Stimulated activated CD8-positive, alpha-beta memory T cell treated with anti-CD3 and anti-CD28 coated beads, Interleukin-4, amount 100 ng/mL, for 48 hours (primary cell): ENCODE measurements around the gene SHTN1.

Experiments used
- DNase-seq: peaks from one replicate; pipeline ENCODE4 v3.0.0-alpha.2; 2020

SHTN1 gene

DNA sequence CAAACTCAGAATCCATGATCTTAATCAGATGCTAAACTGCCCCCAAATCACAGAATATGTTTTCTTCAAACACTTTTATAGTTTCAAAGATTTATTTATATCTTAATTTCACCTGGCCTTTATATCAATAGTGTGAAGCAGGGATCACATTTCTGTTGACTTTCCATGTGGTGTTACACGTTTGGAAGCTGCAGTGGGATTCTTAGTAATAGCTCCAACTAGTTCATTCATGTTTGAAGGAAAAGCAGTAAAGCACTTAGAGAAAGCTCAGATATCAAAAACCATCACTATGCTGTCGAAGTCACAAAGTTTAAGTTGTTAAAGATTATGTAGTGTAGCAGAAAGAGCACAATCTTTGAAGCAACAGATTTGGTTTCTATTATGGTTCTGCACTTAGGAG lies 138.9 kb downstream of the SHTN1 start:
- no peak for DNase-seq

DNA sequence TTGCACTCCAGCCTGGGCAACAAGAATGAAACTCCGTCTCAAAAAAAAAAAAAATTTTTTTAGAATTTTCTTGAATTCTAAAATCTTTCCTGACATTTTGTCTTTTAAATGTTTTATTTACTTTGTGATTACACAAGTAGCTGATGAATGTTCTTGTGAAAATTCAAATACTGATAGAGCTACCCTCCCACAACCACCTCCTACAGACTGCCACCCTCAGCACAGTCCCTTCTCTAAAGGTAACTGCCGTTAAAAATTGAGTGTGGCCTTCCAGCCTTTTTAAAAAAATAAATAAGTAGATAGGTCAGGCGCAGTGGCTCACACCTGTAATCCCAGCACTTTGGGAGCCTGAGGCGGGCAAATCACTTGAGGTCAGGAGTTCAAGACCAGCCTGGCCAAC lies 140.6 kb downstream of the SHTN1 start:
- DNase-seq = no peak

DNA sequence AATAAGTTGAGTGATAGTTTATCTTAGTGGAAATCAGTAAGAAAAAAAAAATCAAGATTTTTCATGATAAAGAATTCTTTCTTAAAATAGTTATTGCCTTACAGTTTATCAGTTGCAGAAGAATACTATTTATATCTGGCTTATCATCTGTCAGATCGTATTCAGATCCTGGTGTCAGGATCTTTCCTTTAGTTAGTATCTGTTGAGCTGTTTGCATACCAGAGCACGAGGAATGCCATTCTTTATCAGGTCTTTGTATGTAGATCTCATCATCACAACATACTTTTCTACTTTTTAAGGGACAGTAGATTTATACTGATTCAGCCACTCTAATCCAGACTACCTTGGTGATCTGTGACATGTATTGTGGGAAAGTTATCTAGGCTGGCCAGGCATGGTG lies 143.2 kb downstream of the SHTN1 start:
- no peak for DNase-seq

DNA sequence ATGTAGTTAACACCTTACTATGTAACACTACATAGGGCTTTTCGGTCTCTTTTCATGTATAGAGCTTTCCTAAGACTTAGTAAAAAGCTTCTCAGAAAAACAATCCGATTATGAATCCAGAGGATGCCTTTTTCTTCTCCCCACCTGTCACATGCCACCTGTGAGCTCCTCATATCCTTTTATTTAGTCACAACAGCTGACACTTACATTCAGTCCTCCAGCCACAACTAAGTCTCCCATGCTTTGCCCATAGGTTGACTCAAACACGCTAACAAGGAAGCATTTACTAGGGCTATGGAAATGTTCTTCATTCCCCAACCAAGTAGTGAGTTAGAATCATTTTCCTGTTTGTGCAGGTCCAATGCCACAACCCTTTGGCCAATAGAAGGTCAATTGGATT lies 147.8 kb downstream of the SHTN1 start:
- no peak for DNase-seq

DNA sequence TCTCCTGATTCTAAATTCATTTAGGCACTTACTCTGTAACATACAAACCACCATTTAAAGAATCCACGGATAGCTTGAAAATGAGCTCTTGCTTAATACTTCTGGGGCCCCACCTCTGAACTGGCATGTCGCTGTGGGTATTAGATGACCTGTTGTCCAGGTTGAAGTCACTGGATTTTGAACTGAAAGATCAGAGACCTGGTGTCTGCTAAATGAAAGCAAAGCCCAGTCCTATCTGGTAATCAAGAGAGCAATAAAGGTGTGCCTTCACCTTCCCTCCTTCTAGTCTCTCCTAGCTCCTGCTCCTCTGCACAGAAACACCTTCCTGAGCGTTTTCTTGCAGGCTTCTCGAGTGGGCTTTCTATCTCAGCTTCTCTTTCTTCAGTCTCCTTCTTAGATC lies 151.3 kb downstream of the SHTN1 start:
- DNase-seq = no peak

DNA sequence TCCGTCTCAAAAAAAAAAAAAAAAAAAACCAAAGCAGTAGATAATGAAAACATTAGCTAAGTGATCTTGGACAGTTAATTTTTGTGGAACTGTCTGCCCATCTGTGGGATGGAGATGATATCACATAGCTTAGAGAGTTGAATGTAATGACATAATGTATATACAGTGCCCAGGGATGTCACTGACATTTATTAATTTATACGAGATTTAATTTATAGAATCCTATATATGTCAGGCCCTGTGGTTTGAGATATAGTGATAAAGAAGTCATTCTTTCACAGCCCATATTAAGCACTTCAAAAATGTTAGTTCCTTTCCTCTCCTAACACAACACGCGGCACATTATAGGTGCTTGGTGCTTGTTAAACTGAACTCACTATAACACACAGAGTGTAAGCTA lies 151.7 kb downstream of the SHTN1 start:
- DNase-seq = no peak

DNA sequence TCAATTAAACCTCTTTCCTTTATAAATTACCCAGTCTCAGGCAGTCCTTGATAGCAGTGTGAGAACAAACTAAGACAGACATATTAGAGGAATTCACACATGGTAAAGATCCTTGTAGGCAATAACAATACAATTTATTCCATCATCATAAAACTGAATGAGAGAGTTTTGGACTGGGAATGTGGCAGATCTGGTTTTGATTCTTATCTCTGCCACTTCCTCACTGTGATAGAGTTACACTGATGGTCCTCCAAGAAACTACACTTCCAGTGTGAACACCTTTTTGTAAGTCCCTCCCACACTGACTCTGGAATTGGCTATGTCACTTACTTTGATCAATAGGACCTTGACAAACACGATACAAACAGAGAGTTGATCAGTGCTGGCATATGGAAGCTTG lies 152.7 kb downstream of the SHTN1 start:
- DNase-seq = no peak

DNA sequence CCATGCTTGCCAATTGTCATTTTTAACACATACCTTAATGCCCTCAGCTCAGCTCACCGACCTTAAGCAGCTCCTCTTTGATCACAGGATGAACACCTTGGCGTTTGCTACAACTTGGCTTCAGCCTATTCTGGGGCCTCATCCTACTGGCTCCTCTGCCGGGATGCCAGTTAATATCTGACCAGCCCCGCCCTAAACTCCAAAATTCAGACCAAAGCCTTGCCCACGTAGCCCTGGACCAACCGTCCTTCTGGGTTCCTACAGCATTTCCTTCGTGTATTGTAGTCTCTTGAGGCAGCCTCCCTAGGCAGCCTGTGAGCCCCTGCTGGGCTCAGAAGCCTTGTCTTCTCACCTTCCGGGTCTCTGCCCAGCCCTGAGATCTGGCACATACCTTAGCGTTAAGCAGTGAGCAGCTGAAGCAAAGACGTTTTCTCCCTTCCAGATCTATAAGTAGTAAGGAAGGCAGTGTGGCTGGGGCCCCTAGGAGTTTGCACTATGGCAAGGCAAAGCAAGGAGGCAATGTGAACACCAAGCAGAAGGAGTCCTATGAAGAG lies 154.9 kb downstream of the SHTN1 start:
- DNase-seq = no peak

DNA sequence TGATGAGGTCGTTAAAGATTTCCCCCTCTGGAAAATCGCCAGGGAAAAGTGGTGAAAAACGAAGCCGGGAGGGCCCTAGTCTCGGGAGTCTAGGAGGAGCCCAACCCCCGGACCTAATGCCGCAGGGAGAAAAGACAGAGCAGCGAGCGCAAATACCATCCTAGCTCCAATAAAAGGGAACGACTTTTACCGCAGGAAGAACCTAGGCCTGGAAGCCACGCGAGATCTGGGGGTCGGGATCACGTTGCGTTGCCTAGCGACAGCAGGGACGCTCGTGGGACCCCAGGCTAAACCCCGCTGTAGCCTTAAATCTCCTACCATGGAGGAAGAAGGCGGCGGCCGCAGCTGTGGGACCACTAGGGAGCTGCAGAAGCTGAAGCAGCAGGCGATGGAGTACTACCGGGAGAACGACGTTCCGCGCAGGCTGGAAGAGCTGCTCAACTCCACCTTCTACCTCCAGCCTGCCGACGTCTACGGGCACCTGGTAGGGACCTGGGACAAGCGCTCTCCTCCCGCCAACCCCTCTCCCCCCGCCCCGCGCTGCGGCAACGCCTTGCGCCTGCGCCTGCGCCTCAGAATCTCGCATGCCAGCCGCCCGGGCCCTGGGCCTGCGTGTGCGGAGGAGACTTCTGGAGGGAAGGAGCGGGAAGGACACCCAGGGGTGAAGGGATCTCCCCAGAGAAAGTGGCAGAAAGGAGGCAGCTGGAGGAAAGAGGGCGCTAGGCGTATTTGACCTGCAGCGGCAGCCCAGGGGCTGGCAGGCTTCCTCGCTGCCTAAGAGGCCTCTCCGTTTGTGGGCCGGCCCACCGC lies 155.5 kb downstream of the SHTN1 start, which contains the start of gene ENO4:
ENO4 (plus strand) TSS at position 252 of the 810 bp plus-strand sequence; CDS start at position 320, 68 bp downstream.
- DNase-seq = peak; percentile 27

DNA sequence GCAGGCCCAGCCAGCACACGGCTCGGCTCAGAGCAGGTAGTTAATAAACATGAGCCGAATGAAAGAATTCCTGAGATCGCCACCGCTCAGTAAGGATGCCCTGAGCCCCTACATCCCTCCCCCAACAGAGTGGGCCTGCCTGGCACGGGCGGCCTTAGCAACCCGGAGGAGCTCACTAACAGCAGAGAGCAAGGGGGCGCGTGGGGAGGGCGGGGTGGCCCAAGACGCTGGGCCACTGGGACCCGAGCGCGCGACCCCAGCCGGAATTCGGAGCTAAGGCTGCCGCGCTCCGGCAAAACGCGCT lies 156.1 kb downstream of the SHTN1 start:
- DNase-seq = no peak

DNA sequence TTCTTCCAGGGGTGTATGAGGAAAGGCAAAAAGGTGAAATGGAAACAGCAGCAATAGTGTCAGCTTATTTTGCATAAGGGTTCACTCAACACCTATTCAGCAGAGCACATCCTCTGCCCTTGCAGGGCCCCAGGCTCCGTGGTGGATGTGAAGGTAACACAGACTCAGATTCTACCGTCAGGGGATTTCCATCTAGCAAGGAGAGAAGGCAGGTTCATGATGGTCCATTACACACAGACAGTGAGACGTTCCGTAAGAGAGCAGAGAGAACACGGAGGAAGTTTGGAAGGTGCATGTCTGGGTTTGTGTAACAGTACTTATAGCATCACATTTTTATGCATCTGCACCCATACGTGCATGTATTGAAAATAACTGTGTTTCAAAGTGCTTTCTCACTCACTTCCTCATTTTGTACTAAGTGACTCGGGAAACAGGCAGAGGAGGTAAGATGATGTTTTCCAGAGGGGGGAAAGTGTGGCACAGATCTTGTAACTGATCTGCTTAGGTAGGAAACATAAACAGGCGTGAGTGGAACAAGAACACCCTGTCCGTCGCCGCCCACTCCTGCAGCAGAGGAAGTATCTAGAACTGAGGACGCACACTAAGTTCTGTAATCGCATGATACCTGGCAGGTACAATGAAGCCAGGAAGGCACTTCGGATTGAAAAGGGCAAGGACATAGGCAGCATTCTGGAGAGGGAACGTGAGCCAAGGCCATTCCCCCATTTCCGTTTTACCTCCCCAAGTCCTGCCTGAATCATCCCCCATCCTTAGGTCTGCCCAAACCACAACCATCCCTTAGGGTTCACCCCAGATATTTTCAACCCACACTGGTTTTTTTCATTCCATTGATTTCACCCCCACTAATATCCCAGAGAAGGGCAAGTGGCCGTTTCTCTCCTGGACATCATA lies 156.7 kb downstream of the SHTN1 start:
- DNase-seq = no peak

DNA sequence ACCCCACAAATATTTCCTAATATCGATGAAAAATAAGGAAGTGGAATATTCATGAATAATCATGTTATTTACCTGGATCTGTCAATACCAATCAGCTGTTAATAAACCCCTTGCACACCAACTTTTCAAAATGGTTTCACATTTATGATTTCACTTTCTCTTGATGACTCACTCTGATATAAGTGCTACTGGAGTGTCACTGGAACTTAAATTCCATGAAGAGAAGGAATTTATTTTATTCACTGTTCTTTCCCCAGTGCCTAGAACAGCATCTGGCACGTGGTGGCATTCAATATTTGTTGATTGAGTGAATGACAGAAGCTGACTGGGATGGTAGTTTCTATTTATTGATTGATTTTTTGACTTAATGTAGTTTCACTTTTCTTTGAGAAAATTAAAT lies 159.2 kb downstream of the SHTN1 start:
- DNase-seq = no peak

DNA sequence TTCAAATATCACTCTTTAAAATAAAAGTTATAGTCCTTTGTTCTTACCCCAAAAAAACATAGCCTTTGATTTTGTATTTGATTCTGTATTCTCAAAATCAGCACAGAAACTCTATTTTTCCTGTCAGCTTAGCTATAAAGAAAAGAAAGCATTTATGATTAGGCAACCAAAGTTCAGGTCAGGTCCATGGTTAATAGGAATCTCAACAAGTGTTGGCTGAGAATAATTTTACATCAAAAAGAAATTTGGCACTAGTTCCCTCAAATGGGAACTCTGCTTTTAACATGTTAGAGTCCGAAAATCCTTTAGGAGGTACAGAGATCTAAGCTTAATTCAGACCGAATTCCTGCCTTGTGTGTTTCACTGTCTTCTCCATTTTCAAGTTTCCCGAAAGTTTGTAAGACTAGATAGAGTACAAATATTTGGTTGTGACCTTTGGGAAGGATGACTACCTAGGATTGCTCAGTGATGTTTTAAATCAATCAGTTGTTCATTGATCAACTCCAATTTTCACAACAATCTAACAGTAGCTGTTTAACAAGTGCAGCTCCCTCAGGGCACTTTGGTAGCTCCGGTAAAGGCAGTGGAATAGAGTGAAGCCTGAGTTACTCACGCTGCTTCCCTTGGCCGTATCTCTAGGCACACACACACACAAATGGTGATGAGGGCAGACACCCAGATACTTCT lies 164.5 kb downstream of the SHTN1 start:
- DNase-seq = no peak

DNA sequence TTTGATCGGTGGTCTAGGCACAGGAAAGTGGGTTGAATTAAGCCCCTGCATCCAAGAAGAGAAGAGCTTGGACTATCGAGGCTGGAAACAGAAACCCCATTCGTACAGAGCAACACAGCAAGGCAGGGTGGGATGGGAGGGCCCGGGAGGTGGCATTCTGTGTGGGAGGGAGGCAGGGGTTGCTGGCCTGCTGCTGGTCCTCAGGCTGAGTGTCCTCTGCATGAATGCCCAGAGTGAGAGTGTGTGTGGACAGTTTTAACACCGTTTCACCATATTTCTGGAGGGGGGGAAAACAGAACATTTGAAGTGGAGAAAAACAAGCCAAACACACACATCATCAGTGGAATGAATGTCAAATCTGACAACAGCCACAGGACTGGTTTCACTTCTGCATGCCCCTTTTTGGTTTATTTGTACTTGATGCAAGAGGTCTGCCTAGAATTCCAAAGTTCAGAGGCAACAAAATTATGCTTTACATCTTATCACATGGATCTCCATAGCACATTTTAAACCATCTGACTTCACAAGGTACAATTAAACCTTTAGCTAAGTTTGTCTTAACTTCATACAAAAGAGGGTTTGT lies 166.8 kb downstream of the SHTN1 start:
- no peak for DNase-seq

DNA sequence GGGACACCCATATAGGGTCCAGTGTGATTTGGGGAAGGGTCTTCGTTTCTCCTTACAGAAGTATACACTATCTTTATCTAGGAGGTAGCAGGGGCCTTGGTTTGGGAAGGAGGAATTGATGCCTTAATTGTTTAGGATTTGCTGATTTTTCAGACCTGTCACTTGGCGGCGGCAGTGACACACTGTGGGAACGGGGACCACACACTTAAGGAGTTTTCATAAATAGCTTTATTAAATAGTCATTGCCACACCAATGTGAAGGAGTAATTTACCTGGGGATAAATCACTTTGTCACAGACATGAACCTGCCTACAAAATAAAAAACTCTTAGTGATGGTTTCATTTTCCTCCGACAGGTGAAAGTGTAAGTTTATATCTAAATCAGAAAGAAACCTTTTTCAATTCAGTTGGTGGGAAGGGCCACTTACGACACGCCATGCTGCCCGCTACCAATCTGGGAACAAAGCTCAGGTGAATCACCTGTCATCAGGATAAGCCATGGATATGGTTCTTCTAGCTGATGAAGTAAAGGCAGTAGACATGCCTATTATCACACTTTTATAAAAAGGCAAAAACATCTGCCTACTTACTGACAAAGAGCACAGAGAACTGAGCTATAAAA lies 168.0 kb downstream of the SHTN1 start:
- DNase-seq = no peak

DNA sequence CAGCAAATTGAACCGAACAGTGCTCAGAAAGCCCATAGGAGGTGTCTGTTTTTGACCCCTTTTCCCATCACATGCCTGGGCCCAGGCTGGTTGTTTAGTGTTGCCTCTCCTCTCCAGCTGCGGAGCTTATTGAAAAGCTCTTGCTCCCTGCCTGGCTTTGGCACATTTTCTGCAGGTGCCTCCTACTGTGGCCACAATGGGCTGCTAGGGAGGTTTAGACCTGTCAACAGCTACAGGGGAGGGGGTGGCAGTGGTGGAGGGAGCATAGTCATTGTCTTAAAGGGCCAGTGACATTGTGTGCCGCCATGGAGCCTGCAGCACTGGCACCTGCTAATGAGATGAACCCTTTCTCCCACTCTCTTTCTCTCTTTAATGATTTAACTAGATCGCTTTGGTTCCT lies 168.9 kb downstream of the SHTN1 start:
- DNase-seq = no peak

DNA sequence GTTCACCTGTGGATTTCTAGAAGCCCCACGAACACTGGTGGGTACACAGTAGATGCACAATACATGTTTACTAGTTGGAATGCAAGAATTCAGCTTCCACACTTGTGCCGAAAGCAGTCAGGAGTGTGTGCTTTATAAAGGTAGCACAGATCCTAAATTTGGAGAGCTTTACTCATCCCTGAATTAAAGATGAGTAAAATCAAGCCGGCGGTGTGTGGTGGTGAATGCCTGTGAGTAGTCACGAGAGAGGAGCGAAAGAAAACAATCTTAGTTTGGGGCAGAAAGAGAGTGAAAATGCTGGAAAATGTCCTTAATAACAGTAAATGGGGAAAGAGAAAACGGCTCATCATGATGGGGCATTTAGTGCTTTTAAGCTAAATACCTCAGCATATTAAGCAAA lies 169.3 kb downstream of the SHTN1 start:
- DNase-seq = no peak

DNA sequence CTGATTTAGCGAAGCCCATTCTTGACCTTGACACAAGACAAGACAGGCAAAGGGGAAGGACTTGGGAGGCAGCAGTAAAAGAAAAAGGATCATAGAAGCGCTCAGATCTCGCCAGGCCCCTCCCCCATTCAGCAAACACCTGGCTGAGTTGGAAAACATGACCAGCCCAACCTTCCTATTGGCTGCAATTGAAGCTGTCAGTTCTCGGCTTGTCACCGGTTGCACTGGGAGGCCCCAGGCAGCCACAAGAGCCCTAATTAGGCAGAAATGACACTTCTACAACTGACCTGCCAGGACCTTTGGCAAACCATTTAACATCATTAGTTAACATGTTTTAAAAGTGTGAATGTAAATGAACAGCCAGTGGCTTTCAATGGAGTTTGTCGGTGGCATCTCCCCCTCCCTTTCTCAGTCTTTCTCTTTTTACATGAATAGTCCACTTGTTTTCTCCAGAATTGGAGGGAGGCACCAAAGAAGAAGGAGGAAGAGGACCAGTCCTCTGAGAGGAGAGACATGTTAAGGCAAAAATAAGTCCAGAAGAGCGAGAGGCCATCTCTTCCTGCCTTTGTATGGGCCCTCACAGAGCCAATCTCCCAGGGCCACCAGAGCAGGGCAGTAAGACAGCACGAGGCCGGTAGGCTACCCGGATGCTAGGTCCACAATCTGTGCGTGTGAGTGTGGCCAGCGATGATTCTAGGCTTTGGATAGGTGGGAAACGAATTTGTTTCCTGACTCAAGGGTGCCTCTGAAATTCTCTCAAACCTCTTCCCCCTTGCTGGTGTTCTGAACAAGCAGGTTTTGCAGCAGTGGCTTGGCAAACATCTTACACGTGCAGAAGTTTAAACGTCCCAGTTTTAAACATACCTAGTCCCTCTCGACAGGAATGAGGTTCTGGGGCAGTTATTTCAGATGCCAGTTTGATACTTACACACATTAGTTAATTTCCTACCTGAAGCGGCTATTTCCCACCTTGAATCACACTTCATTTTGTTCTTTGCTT lies 170.7 kb downstream of the SHTN1 start:
- no peak for DNase-seq

DNA sequence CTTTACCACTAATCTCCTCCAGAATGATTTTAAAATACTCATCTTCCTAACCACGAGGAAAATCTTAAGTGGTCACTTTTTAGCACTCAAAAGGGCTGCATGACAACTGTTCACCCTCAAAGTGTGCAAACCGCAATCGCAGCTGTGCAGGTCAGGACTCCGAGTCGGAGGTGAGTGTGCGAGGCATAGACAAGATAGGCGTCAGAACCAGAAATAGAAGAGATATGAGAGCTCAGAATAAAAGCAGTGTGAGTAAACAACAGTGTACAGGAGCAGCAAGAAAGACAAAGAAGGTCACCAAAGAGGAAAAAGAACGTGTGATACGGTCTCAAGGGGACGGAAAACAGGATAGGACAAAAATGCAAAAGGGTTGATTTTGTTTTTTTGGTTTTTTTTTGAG lies 173.2 kb downstream of the SHTN1 start:
- DNase-seq = no peak
